Spleen (tissue), 11 donors: ENCODE measurements around the gene PRTN3. TPM values are rescaled to one million over a fixed set of nuclear protein-coding genes. Genes with fewer than 3 reads are reported as not detected.
"Not testable (repeated sequence)": the region's sequence is repeated elsewhere in the genome, so short reads cannot be mapped to it uniquely, and the experiment has no call there.

Experiments used
- DNase-seq: peaks from one replicate; pipeline ENCODE4 v3.0.0-alpha.2; 2020
- H3K27ac ChIP-seq, 8 donors: fragments of 200-600 bp; sonication (generic) in 7 of 8; 1 replicate in 4 of 8; 2 replicates in 4 of 8; pipeline versions ENCODE4 v1.5.0 to v1.8.0; 2016 to 2021; ENCODE audit warnings: inconsistent platforms in 4 of 8, mild to moderate bottlenecking in 4 of 8, moderate library complexity in 1 of 8
- H3K27me3 ChIP-seq, 7 donors: fragments of 200-600 bp; sonication (generic) in 6 of 7; replicated peaks in 1 of 7; 1 replicate in 4 of 7; 2 replicates in 3 of 7; pipeline versions ENCODE4 v1.5.0 to v1.8.0; 2016 to 2021; ENCODE audit warnings: inconsistent platforms in 3 of 7, mild to moderate bottlenecking in 1 of 7
- H3K36me3 ChIP-seq, 6 donors: fragments of 200-600 bp; sonication (generic) in 5 of 6; 1 replicate in 4 of 6; 2 replicates in 2 of 6; pipeline versions ENCODE4 v1.5.0 to v1.8.0; 2016 to 2021; ENCODE audit warnings: inconsistent platforms in 2 of 6
- H3K4me1 ChIP-seq, 6 donors: fragments of 200-600 bp; sonication (generic) in 5 of 6; 1 replicate in 3 of 6; 2 replicates in 3 of 6; pipeline versions ENCODE4 v1.5.0 to v1.8.0; 2016 to 2021; ENCODE audit warnings: inconsistent platforms in 3 of 6
- H3K4me3 ChIP-seq, 8 donors: fragments of 200-600 bp; sonication (generic) in 7 of 8; 1 replicate in 4 of 8; 2 replicates in 4 of 8; pipeline versions ENCODE4 v1.5.0 to v1.8.0; 2016 to 2021; ENCODE audit warnings: inconsistent platforms in 4 of 8, mild to moderate bottlenecking in 4 of 8, moderate library complexity in 2 of 8
- H3K9me3 ChIP-seq, 8 donors: fragments of 200-600 bp; sonication (generic) in 7 of 8; 1 replicate in 4 of 8; 2 replicates in 4 of 8; pipeline versions ENCODE4 v1.5.0 to v1.8.0; 2016 to 2021; ENCODE audit warnings: inconsistent platforms in 4 of 8
- CTCF ChIP-seq, 11 experiments: fragments of 200-600 bp in 7 of 11; fragments of 450-650 bp in 4 of 11; sonication (generic) in 4 of 11; IDR thresholded peaks in 8 of 11; conservative IDR thresholded peaks in 3 of 11; 1 replicate in 7 of 11; 2 replicates in 4 of 11; pipeline versions ENCODE4 v1.4.0 to v1.8.0; 2016 to 2021; ENCODE audit warnings: antibody characterized with exemption in 11 of 11, inconsistent platforms in 4 of 11, mild to moderate bottlenecking in 1 of 11
- POLR2A ChIP-seq, 3 donors: fragments of 450-650 bp; IDR thresholded peaks; one replicate each; pipeline ENCODE4 v1.5.1; 2017; ENCODE audit warnings: antibody characterized with exemption in 3 of 3, mild to moderate bottlenecking in 1 of 3
- POLR2AphosphoS5 ChIP-seq, 3 donors: sonication (generic); formaldehyde crosslinking; IDR thresholded peaks; one replicate each; pipeline ENCODE4 v1.5.1; 2017; ENCODE audit warnings: antibody characterized with exemption in 3 of 3
- WGBS, 5 donors: extraction: QIAGEN DNeasy Blood & Tissue Kit in 3 of 5; methylation state at CpG; one replicate each; pipeline versions ENCODE4 v1.1.5 to v1.1.7; 2013 to 2018; 5-methylcytosine and 5-hydroxymethylcytosine counted together
- intact Hi-C: fragments of 100-400 bp; cut with DNase I; formaldehyde crosslinking; loops from one replicate; pipeline ENCODE4 v1.15.0; 2023; ENCODE audit warnings: low total_unique reads
- polyA plus RNA-seq, 3 donors: library from polyadenylated mRNA; stranded (reverse); fragments of 200-250 nt; gene quantifications; one replicate each; pipeline ENCODE4 v1.2.1, GENCODE V29; 2013
- total RNA-seq, 7 donors: library from RNA; depleted of rRNA in 3 of 7; stranded (reverse); fragments of >200 nt in 3 of 7; fragmentation: NEBNext Ultra II Directional in 4 of 7; extraction: Animal tissue kit (Norgen Biotek cat#: 25700) in 4 of 7; gene quantifications; one replicate each; pipeline versions ENCODE4 v1.1.0 to v1.2.1, GENCODE V29; 2016 to 2021
- donor health status: healthy with polysubstance abuse.
- donor health status: DM: no; HTN: no; CAD: no; lungs with moderate emphysema.
- donor health status: DM: no; HTN: no; CAD: no.
- donor health status: Bipolar disorder and iron deficiency.
- donor health status: healthy.
- donor health status: DM: no; HTN: no; CAD: no.
- donor health status: DM: yes; HTN: yes; CAD: no.

The PRTN3 gene
- total and polyA plus RNA-seq, 10 donors = 0.89 to 168 (median 7.9) TPM

- Histone ChIP-seq H3K4me1 (peaks cover 3 to 20% (median 9%) of the 10 kb centered on the region in 6 donors), H3K36me3 (peaks cover 0 to 86% (median 59%) of the 10 kb centered on the region in 6 donors), H3K4me3 (no peak overlapping the region), H3K27me3 (no peaks in the 10 kb centered on the region), H3K9me3 (no peaks in the 10 kb centered on the region), H3K27ac (peak overlapping the region in 1 of 8 donors; percentile 63)
- no peak for TF ChIP-seq POLR2AphosphoS5 (IDR thresholded peaks at IDR 0.05)
- no peak for TF ChIP-seq POLR2A (IDR thresholded peaks at IDR 0.05)
- TF ChIP-seq CTCF (IDR thresholded peaks at IDR 0.05 in 8 of 11, conservative IDR thresholded peaks at IDR 0.05 in 3 of 11) = no peak
- 94 to 100% (median 96%) methylated on average over 10 of the region's 10 CpGs for WGBS, 5 donors
- intact Hi-C loops = no loop called here
- no peak for DNase-seq
These were observed 46.8 kb downstream of the PRTN3 start for GRCh38 chr19:887599-887998.

- Histone ChIP-seq H3K4me1 (peaks cover 3 to 28% (median 16%) of the 10 kb centered on the region in 6 donors), H3K4me3 (no peak overlapping the region), H3K27me3 (no peaks in the 10 kb centered on the region), H3K9me3 (no peaks in the 10 kb centered on the region), H3K36me3 (peaks cover 0 to 74% (median 52%) of the 10 kb centered on the region in 6 donors), H3K27ac (peak overlapping the region in 1 of 8 donors; percentile 63)
- WGBS, 5 donors = 86 to 93% (median 88%) methylated on average over 30 of the region's 30 CpGs
- peak; percentile 85 for DNase-seq
- intact Hi-C loops = no loop called here
- TF ChIP-seq POLR2A (IDR thresholded peaks at IDR 0.05) (no peak), CTCF (IDR thresholded peaks at IDR 0.05 in 8 of 11, conservative IDR thresholded peaks at IDR 0.05 in 3 of 11) (no peak), POLR2AphosphoS5 (IDR thresholded peaks at IDR 0.05) (peak in 2 of 3 donors; percentile 10 to 18)
These were observed 48.0 kb downstream of the PRTN3 start for GRCh38 chr19:888581-889385.

GRCh38 chr19:889662-890295 lies 49.0 kb downstream of the PRTN3 start:
- Histone ChIP-seq H3K9me3 (no peaks in the 10 kb centered on the region), H3K27me3 (no peaks in the 10 kb centered on the region), H3K4me3 (no peak overlapping the region), H3K36me3 (peaks cover 0 to 65% (median 42%) of the 10 kb centered on the region in 6 donors), H3K4me1 (peaks cover 3 to 37% (median 20%) of the 10 kb centered on the region in 6 donors), H3K27ac (no peak overlapping the region)
- TF ChIP-seq POLR2AphosphoS5 (IDR thresholded peaks at IDR 0.05) = peak in 1 of 3 donors; percentile 42
- no peak for TF ChIP-seq CTCF (IDR thresholded peaks at IDR 0.05 in 8 of 11, conservative IDR thresholded peaks at IDR 0.05 in 3 of 11)
- TF ChIP-seq POLR2A (IDR thresholded peaks at IDR 0.05) = no peak
- WGBS, 5 donors = 92 to 96% (median 94%) methylated on average over 17 to 26 of the region's 26 CpGs
- no peak for DNase-seq
- intact Hi-C loops = no loop called here

- H3K36me3 ChIP-seq = peaks cover 0 to 54% (median 32%) of the 10 kb centered on the region in 6 donors
- peaks cover 3 to 37% (median 20%) of the 10 kb centered on the region in 6 donors for H3K4me1 ChIP-seq
- intact Hi-C loops = no loop called here
- no peaks in the 10 kb centered on the region for H3K27me3 ChIP-seq
- no peaks in the 10 kb centered on the region for H3K9me3 ChIP-seq
- TF ChIP-seq POLR2AphosphoS5 (IDR thresholded peaks at IDR 0.05) (no peak), CTCF (IDR thresholded peaks at IDR 0.05 in 8 of 11, conservative IDR thresholded peaks at IDR 0.05 in 3 of 11) (no peak), POLR2A (IDR thresholded peaks at IDR 0.05) (no peak)
- no peak overlapping the region for H3K4me3 ChIP-seq
- H3K27ac ChIP-seq = peak overlapping the region in 1 of 8 donors; percentile 9
- WGBS, 5 donors = 92 to 98% (median 93%) methylated on average over 18 of the region's 18 CpGs
- DNase-seq = no peak
These were observed 50.0 kb downstream of the PRTN3 start for GRCh38 chr19:890831-891230.

- peak overlapping the region in 7 of 8 donors; percentile 77 to 93 (median 86) for H3K4me3 ChIP-seq
- H3K27ac ChIP-seq = peak overlapping the region in 5 of 8 donors; percentile 93 to 98 (median 95)
- 72 to 84% (median 79%) methylated on average over 34 to 50 of the region's 50 CpGs for WGBS, 5 donors
- H3K9me3 ChIP-seq, DNase-seq, H3K27me3 ChIP-seq, intact Hi-C loops: not testable (repeated sequence)
- peaks cover 0 to 54% (median 30%) of the 10 kb centered on the region in 6 donors for H3K36me3 ChIP-seq
- H3K4me1 ChIP-seq = peaks cover 3 to 37% (median 20%) of the 10 kb centered on the region in 6 donors
These were observed 50.8 kb downstream of the PRTN3 start for GRCh38 chr19:891421-892200.
